Panc1 (cell line): Measurements from ENCODE around the gene GDF7. TPM values are rescaled to one million over a fixed set of nuclear protein-coding genes. Genes with fewer than 3 reads are reported as not detected.

Experiments
- ATAC-seq: fragments of 200-7000 bp; cut with Tn5 transposase; 2 replicates; pipeline ENCODE4 v1.9.1; 2020; ENCODE audit warnings: mild to moderate bottlenecking, moderate library complexity
- BruUV-seq: library from RNA; stranded (reverse); fragments of 400-500 nt; replicated peaks from 2 replicates; lab custom pipeline; 2021; lab: Mats Ljungman, UMichigan
- CTCF ChIA-PET: fragments of 300-600 bp; sonication (Branson Sonifier 250); formaldehyde crosslinking; loops from one replicate; lab custom pipeline; 2022; ENCODE audit warnings: antibody characterized with exemption; lab: Charles Lee
- POLR2A ChIA-PET: fragments of 300-600 bp; sonication (Branson Sonifier 250); formaldehyde crosslinking; loops from one replicate; lab custom pipeline; 2022; ENCODE audit warnings: antibody characterized with exemption; lab: Charles Lee
- DNase-seq: peaks from one replicate; pipeline ENCODE4 v3.0.0-alpha.2; 2010; ENCODE audit warnings: low read depth, low spot score
- H3K27ac ChIP-seq: 2 replicates; pipeline ENCODE4 v1.5.1; 2011; ENCODE audit warnings: mild to moderate bottlenecking, low read length, inconsistent platforms
- H3K27me3 ChIP-seq: fragments of 200-500 bp; sonication (Bioruptor generic); 2 replicates; pipeline ENCODE4 v1.6.0; 2014; ENCODE audit warnings: low read length, inconsistent platforms; ENCODE audit not compliant: control insufficient read depth, insufficient read depth
- H3K36me3 ChIP-seq: fragments of 200-500 bp; sonication (Bioruptor generic); 2 replicates; pipeline ENCODE4 v1.5.1; 2014; ENCODE audit warnings: inconsistent platforms, mild to moderate bottlenecking, low read length, moderate library complexity; ENCODE audit not compliant: control insufficient read depth, insufficient read depth
- H3K4me1 ChIP-seq: 2 replicates; pipeline ENCODE4 v1.5.1; 2011; ENCODE audit warnings: inconsistent platforms, mild to moderate bottlenecking, low read length, moderate library complexity; ENCODE audit not compliant: control insufficient read depth, insufficient read depth
- H3K4me3 ChIP-seq, 2 experiments: 2 replicates each; pipeline ENCODE4 v1.5.1; 2011 to 2012; ENCODE audit warnings: low read depth in 2 of 2, low read length in 2 of 2, mild to moderate bottlenecking in 2 of 2, inconsistent platforms in 1 of 2, moderate library complexity in 1 of 2
- H3K9me3 ChIP-seq: fragments of 200-500 bp; sonication (Bioruptor generic); 2 replicates; pipeline ENCODE4 v1.5.1; 2014; ENCODE audit warnings: low read depth, mild to moderate bottlenecking, inconsistent platforms, low read length, moderate library complexity; ENCODE audit not compliant: control insufficient read depth, insufficient read depth
- CTCF ChIP-seq: fragments of 450-650 bp; IDR thresholded peaks from 2 replicates; pipeline ENCODE4 v1.5.1; 2017; ENCODE audit warnings: mild to moderate bottlenecking
- POLR2AphosphoS5 ChIP-seq: IDR thresholded peaks from 2 replicates; pipeline ENCODE4 v1.6.1; 2012; ENCODE audit warnings: mild to moderate bottlenecking, low read depth, low read length, moderate library complexity
- REST ChIP-seq, 2 experiments: IDR thresholded peaks; 2 replicates each; pipeline ENCODE4 v1.6.1; 2011 to 2012; ENCODE audit warnings: low read depth in 2 of 2, control low read depth in 1 of 2, low read length in 1 of 2, mild to moderate bottlenecking in 1 of 2, moderate library complexity in 1 of 2; ENCODE audit not compliant: insufficient read depth in 1 of 2
- SIN3A ChIP-seq: IDR thresholded peaks from 2 replicates; pipeline ENCODE4 v1.6.1; 2012; ENCODE audit warnings: low read depth, mild to moderate bottlenecking, low read length, moderate library complexity, borderline replicate concordance; ENCODE audit not compliant: insufficient read depth
- TCF7L2 ChIP-seq: IDR thresholded peaks from 2 replicates; pipeline ENCODE4 v1.6.1; 2011; ENCODE audit warnings: mild to moderate bottlenecking, low read depth, low read length, inconsistent platforms
- in situ Hi-C: cut with HindIII; loops from 2 replicates; pipeline ENCODE4 v1.10.0; 2016; ENCODE audit warnings: low sequenced_read_pairs, low pct_unique_long_range_greater_than_20kb
- intact Hi-C: fragments of 100-400 bp; cut with micrococcal nuclease; formaldehyde crosslinking; loops from one replicate; pipeline ENCODE4 v1.10.0; 2022; ENCODE audit not compliant: unreplicated experiment
- total RNA-seq: library from RNA; stranded (reverse); gene quantifications from one replicate; pipeline ENCODE4 v1.2.1, GENCODE V29; 2021; ENCODE audit not compliant: unreplicated experiment

GDF7 gene
- total RNA-seq, 1 experiment from 2014 or later = not detected

GRCh38 chr2:20647738-20648137, 19.2 kb upstream of the GDF7 start:
- H3K27me3 ChIP-seq = no peaks in the 10 kb centered on the region
- no peak overlapping the region for H3K4me3 ChIP-seq
- no TSS peak for BruUV-seq
- no peaks in the 10 kb centered on the region for H3K36me3 ChIP-seq
- TF ChIP-seq SIN3A (no peak), CTCF (no peak)
- H3K4me1 ChIP-seq = peaks cover 9% of the 10 kb centered on the region
- ChIA-PET CTCF (no interaction called here), POLR2A (no interaction called here)
- no peak for DNase-seq
- H3K9me3 ChIP-seq = no peaks in the 10 kb centered on the region
- in situ Hi-C loops = loop anchor here (25.0 kb wide), 1 partner anchor 210 kb away; the partner anchor contains the start of gene RHOB
- no peak overlapping the region for H3K27ac ChIP-seq
- no peak for ATAC-seq
- intact Hi-C loops = no loop called here

GRCh38 chr2:20648206-20648605, 18.7 kb upstream of the GDF7 start:
- in situ Hi-C loops (loop anchor here (25.0 kb wide), 1 partner anchor 211 kb away; the partner anchor contains the start of gene RHOB), intact Hi-C loops (no loop called here)
- POLR2A ChIA-PET = no interaction called here
- ATAC-seq (no peak), DNase-seq (no peak)
- no peaks in the 10 kb centered on the region for H3K9me3 ChIP-seq
- no peak overlapping the region for H3K27ac ChIP-seq
- no peaks in the 10 kb centered on the region for H3K27me3 ChIP-seq
- H3K4me3 ChIP-seq = no peak overlapping the region
- H3K36me3 ChIP-seq = no peaks in the 10 kb centered on the region
- BruUV-seq = no TSS peak
- CTCF ChIA-PET = no interaction called here
- TF ChIP-seq CTCF (no peak), TCF7L2 (no peak), SIN3A (no peak), REST (IDR thresholded peaks at IDR 0.05; ENCODE audit: insufficient read depth in 1 of 2, low read depth in 2 of 2, low read length in 1 of 2) (no peak), POLR2AphosphoS5 (no peak)
- H3K4me1 ChIP-seq = peaks cover 9% of the 10 kb centered on the region
